DOHH2 (cell line): ENCODE measurements around the gene CFAP92.
"Not testable (repeated sequence)": the region's sequence is repeated elsewhere in the genome, so short reads cannot be mapped to it uniquely, and the experiment has no call there.

ENCODE experiments used
- H3F3A ChIP-seq: fragments of 200-600 bp; sonication (generic), shearing (Covaris generic); 2 replicates; pipeline ENCODE4 v1.6.0; 2016; ENCODE audit warnings: antibody characterized with exemption, mild to moderate bottlenecking; ENCODE audit not compliant: control insufficient read depth, insufficient read depth
- H3K27ac ChIP-seq: fragments of 200-600 bp; sonication (generic); 2 replicates; pipeline ENCODE4 v1.5.1; 2014; ENCODE audit warnings: low read depth, mild to moderate bottlenecking, low read length, moderate library complexity
- H3K27me3 ChIP-seq: fragments of 200-600 bp; sonication (generic); 2 replicates; pipeline ENCODE4 v1.6.1; 2014; ENCODE audit warnings: mild to moderate bottlenecking, low read length, mixed read lengths; ENCODE audit not compliant: control insufficient read depth
- H3K36me3 ChIP-seq: fragments of 200-600 bp; sonication (generic); 2 replicates; pipeline ENCODE4 v1.6.1; 2014; ENCODE audit warnings: mild to moderate bottlenecking, low read length, moderate library complexity, mixed read lengths; ENCODE audit not compliant: control insufficient read depth
- H3K4me1 ChIP-seq: fragments of 200-600 bp; sonication (generic); 2 replicates; pipeline ENCODE4 v1.6.1; 2014; ENCODE audit warnings: mild to moderate bottlenecking, low read length, mixed read lengths; ENCODE audit not compliant: control insufficient read depth
- H3K4me2 ChIP-seq: fragments of 200-600 bp; sonication (generic); 2 replicates; pipeline ENCODE4 v1.6.0; 2014; ENCODE audit warnings: mild to moderate bottlenecking, low read length, moderate library complexity
- H3K4me3 ChIP-seq: fragments of 200-600 bp; sonication (generic); 2 replicates; pipeline ENCODE4 v1.5.1; 2014; ENCODE audit warnings: mild to moderate bottlenecking, low read length, mixed read lengths
- H3K79me2 ChIP-seq: fragments of 200-600 bp; sonication (generic); 2 replicates; pipeline ENCODE4 v1.6.1; 2014; ENCODE audit warnings: mild to moderate bottlenecking, low read length, mixed read lengths; ENCODE audit not compliant: control insufficient read depth
- H3K9me2 ChIP-seq: fragments of 200-600 bp; sonication (generic); replicated peaks from 2 replicates; pipeline ENCODE4 v1.6.1; 2014; ENCODE audit warnings: mild to moderate bottlenecking, low read length, mixed read lengths; ENCODE audit not compliant: control insufficient read depth
- H3K9me3 ChIP-seq: fragments of 200-600 bp; sonication (generic); 2 replicates; pipeline ENCODE4 v1.6.1; 2014; ENCODE audit warnings: antibody characterized with exemption, low read length, mixed read lengths; ENCODE audit not compliant: control insufficient read depth, insufficient read depth
- H4K20me1 ChIP-seq: fragments of 200-600 bp; sonication (generic); 2 replicates; pipeline ENCODE4 v1.6.0; 2014; ENCODE audit warnings: low read depth, mild to moderate bottlenecking, antibody characterized with exemption, low read length, moderate library complexity; ENCODE audit not compliant: control insufficient read depth, insufficient read depth
- CTCF ChIP-seq: fragments of 200-600 bp; sonication (generic); IDR thresholded peaks from one replicate; pipeline ENCODE4 v1.5.1; 2014; ENCODE audit warnings: antibody characterized with exemption, mild to moderate bottlenecking, low read depth, low read length; ENCODE audit not compliant: poor library complexity, severe bottlenecking
- EZH2phosphoT487 ChIP-seq: fragments of 200-600 bp; sonication (generic); IDR thresholded peaks from 2 replicates; pipeline ENCODE4 v1.6.1; 2017; ENCODE audit warnings: borderline replicate concordance, mild to moderate bottlenecking, antibody characterized with exemption, low read length, moderate library complexity, mixed read lengths

CFAP92 gene

GRCh38 chr3:128870347-128870746, 123.5 kb downstream of the CFAP92 start:
- TF ChIP-seq CTCF, result no peak
- no peak for TF ChIP-seq EZH2phosphoT487
- no peak overlapping the region for H3K27ac ChIP-seq

GRCh38 chr3:128867200-128868125, 126.4 kb downstream of the CFAP92 start:
- Histone ChIP-seq H3K9me3 (no peaks in the 10 kb centered on the region), H3K36me3 (no peaks in the 10 kb centered on the region), H3K27me3 (no peaks in the 10 kb centered on the region), H3K4me1 (no peaks in the 10 kb centered on the region), H4K20me1 (no peaks in the 10 kb centered on the region), H3F3A (no peaks in the 10 kb centered on the region), H3K27ac (no peak overlapping the region), H3K79me2 (no peaks in the 10 kb centered on the region), H3K4me3 (no peak overlapping the region), H3K4me2 (no peak overlapping the region), H3K9me2 (no peaks in the 10 kb centered on the region)
- TF ChIP-seq CTCF, result no peak
- no peak for TF ChIP-seq EZH2phosphoT487

More at GRCh38 chr3:128870347-128870746, 123.5 kb downstream of the CFAP92 start:
- Histone ChIP-seq H3K9me3 (no peaks in the 10 kb centered on the region), H3F3A (no peaks in the 10 kb centered on the region), H3K36me3 (no peaks in the 10 kb centered on the region), H3K27me3 (no peaks in the 10 kb centered on the region), H4K20me1 (no peaks in the 10 kb centered on the region), H3K4me1 (no peaks in the 10 kb centered on the region), H3K9me2 (no peaks in the 10 kb centered on the region), H3K79me2 (no peaks in the 10 kb centered on the region), H3K4me3 (no peak overlapping the region), H3K4me2 (no peak overlapping the region)

- not testable (repeated sequence) for H4K20me1 ChIP-seq, H3K27ac ChIP-seq, H3K4me2 ChIP-seq
Observed at GRCh38 chr3:128864849-128865804, 128.7 kb downstream of the CFAP92 start.

More at GRCh38 chr3:128864849-128865804, 128.7 kb downstream of the CFAP92 start:
- not testable (repeated sequence) for H3K9me2 ChIP-seq, H3F3A ChIP-seq, H3K36me3 ChIP-seq, H3K27me3 ChIP-seq, H3K4me1 ChIP-seq, H3K9me3 ChIP-seq, H3K79me2 ChIP-seq, H3K4me3 ChIP-seq
